HEK293 (cell line): Measurements from ENCODE around the gene GTSE1.

Source experiments
- GFI1B ChIP-seq: fragments of 450-650 bp; formaldehyde crosslinking; IDR thresholded peaks from 2 replicates; pipeline ENCODE4 v1.5.1; 2016; ENCODE audit warnings: missing biosample characterization, missing genetic modification characterization
- HOXD13 ChIP-seq: sonication (generic); formaldehyde crosslinking; IDR thresholded peaks from 2 replicates; pipeline ENCODE4 v1.8.0; 2022; ENCODE audit warnings: missing genetic modification reagents, borderline replicate concordance
- KLF10 ChIP-seq: fragments of 450-650 bp; IDR thresholded peaks from 2 replicates; pipeline ENCODE4 v1.5.1; 2018; ENCODE audit warnings: missing biosample characterization, mild to moderate bottlenecking, missing genetic modification characterization
- TSHZ1 ChIP-seq: fragments of 450-650 bp; formaldehyde crosslinking; IDR thresholded peaks from 2 replicates; pipeline ENCODE4 v1.5.1; 2016; ENCODE audit warnings: missing biosample characterization, missing genetic modification characterization, borderline replicate concordance
- ZFHX2 ChIP-seq: fragments of 450-650 bp; formaldehyde crosslinking; conservative IDR thresholded peaks from 2 replicates; pipeline ENCODE4 v1.5.1; 2016; ENCODE audit warnings: missing biosample characterization, missing genetic modification characterization
- ZNF155 ChIP-seq: fragments of 450-650 bp; formaldehyde crosslinking; IDR thresholded peaks from 2 replicates; pipeline ENCODE4 v1.5.1; 2016; ENCODE audit warnings: missing biosample characterization, missing genetic modification characterization
- ZNF157 ChIP-seq: fragments of 450-650 bp; formaldehyde crosslinking; IDR thresholded peaks from 2 replicates; pipeline ENCODE4 v1.5.1; 2016; ENCODE audit warnings: missing biosample characterization, missing genetic modification characterization
- ZNF202 ChIP-seq: fragments of 450-650 bp; formaldehyde crosslinking; IDR thresholded peaks from 2 replicates; pipeline ENCODE4 v1.5.1; 2016; ENCODE audit warnings: missing biosample characterization, missing genetic modification characterization, borderline replicate concordance
- ZNF239 ChIP-seq: fragments of 450-650 bp; formaldehyde crosslinking; IDR thresholded peaks from 2 replicates; pipeline ENCODE4 v1.5.1; 2016; ENCODE audit warnings: missing biosample characterization, missing genetic modification characterization
- ZNF26 ChIP-seq: fragments of 450-650 bp; formaldehyde crosslinking; IDR thresholded peaks from 2 replicates; pipeline ENCODE4 v1.5.1; 2016; ENCODE audit warnings: missing biosample characterization, missing genetic modification characterization
- ZNF280C ChIP-seq: fragments of 450-650 bp; formaldehyde crosslinking; IDR thresholded peaks from 2 replicates; pipeline ENCODE4 v1.5.1; 2016; ENCODE audit warnings: missing biosample characterization, missing genetic modification characterization
- ZNF292 ChIP-seq: fragments of 450-650 bp; formaldehyde crosslinking; IDR thresholded peaks from 2 replicates; pipeline ENCODE4 v1.5.1; 2016; ENCODE audit warnings: low read depth, missing biosample characterization, missing genetic modification characterization, borderline replicate concordance
- ZNF398 ChIP-seq: fragments of 450-650 bp; formaldehyde crosslinking; IDR thresholded peaks from 2 replicates; pipeline ENCODE4 v1.5.1; 2017; ENCODE audit warnings: missing biosample characterization, missing genetic modification characterization
- ZNF544 ChIP-seq: fragments of 450-650 bp; formaldehyde crosslinking; IDR thresholded peaks from 2 replicates; pipeline ENCODE4 v1.5.0; 2017; ENCODE audit warnings: missing biosample characterization, missing genetic modification characterization
- ZNF555 ChIP-seq: fragments of 450-650 bp; formaldehyde crosslinking; conservative IDR thresholded peaks from 2 replicates; pipeline ENCODE4 v1.5.1; 2017; ENCODE audit warnings: missing biosample characterization, mild to moderate bottlenecking, missing genetic modification characterization, inconsistent platforms
- ZNF585B ChIP-seq: fragments of 450-650 bp; formaldehyde crosslinking; IDR thresholded peaks from 2 replicates; pipeline ENCODE4 v1.5.1; 2016; ENCODE audit warnings: missing biosample characterization, missing genetic modification characterization
- ZNF664 ChIP-seq: fragments of 450-650 bp; formaldehyde crosslinking; IDR thresholded peaks from 2 replicates; pipeline ENCODE4 v1.5.1; 2016; ENCODE audit warnings: missing biosample characterization, missing genetic modification characterization
- ZSCAN30 ChIP-seq: fragments of 450-650 bp; IDR thresholded peaks from 2 replicates; pipeline ENCODE4 v1.5.1; 2018; ENCODE audit warnings: missing biosample characterization, mild to moderate bottlenecking, missing genetic modification characterization, moderate library complexity

The GTSE1 gene

GRCh38 chr22:46335201-46336118 lies 38.8 kb downstream of the GTSE1 start, which contains the start of gene TRMU (continued):
- TF ChIP-seq ZNF26 (tag by site-specific recombination) (no peak), KLF10 (tag by site-specific recombination) (peak; percentile 47; the same call in 1 of the 2 replicates), ZNF155 (tag by site-specific recombination) (no peak), ZNF544 (tag by site-specific recombination) (no peak), ZNF280C (tag by site-specific recombination) (no peak), ZFHX2 (peak; percentile 80), ZNF202 (no peak), ZNF157 (no peak), ZNF292 (no peak), TSHZ1 (tag by site-specific recombination) (no peak), ZNF239 (tag by site-specific recombination) (peak; percentile 86), GFI1B (tag by site-specific recombination) (no peak), HOXD13 (CRISPR knock-in tag) (peak; percentile 54; the same call in 1 of the 2 replicates), ZNF585B (no peak), ZSCAN30 (tag by site-specific recombination) (peak; percentile 76), ZNF555 (tag by site-specific recombination) (no peak), ZNF398 (tag by site-specific recombination) (peak; percentile 76), ZNF664 (tag by site-specific recombination) (no peak)
- TF ChIP-seq, all 188 proteins: peak for 75
